Astrocyte of the hippocampus (primary cell): Measurements from ENCODE around the gene PDHA1.

Experiments used
- DNase-seq: peaks from one replicate; pipeline ENCODE4 v3.0.0; 2011; ENCODE audit warnings: low read depth, low spot score

Gene PDHA1

DNA sequence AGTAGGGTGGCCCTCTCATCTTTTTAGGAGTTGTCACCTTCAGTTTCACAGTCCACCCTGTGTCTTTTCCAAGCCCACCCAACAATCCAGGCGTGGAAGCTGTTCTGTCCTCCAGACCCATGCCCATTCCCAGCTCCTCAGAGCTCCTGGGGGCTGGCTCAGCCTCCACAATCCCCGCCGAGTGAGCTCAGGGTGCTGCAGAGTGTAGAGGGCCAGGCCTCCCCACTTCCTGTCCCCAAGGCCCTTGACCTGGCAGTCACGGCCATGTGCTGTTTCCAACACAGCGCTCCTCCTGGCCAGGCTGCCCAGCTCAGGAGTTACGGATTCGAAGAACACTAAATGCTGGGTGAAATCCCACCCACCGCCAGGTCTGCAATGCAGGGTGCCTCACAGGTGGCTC, 31.8 kb downstream of the PDHA1 start:
- no peak for DNase-seq

DNA sequence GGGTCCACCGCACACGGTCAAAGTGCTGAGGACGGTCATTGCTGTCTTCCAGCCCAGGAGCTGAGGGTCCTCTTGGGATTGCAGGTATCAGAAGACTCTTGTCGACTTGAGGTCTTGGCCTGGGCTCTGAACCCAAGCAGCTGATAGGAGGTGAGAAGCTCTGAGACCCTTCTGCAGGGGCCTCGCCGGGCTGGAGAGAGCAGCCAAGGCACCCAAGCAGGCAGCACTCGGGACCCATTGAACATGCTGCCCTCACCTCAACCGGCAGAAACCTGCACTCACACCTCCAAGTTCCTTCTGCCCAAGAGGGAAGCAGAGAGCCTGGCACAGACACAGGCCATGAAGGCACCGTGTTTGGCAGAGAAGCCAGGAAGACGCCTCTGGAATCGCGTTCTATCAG, 34.1 kb downstream of the PDHA1 start:
- DNase-seq: no peak

DNA sequence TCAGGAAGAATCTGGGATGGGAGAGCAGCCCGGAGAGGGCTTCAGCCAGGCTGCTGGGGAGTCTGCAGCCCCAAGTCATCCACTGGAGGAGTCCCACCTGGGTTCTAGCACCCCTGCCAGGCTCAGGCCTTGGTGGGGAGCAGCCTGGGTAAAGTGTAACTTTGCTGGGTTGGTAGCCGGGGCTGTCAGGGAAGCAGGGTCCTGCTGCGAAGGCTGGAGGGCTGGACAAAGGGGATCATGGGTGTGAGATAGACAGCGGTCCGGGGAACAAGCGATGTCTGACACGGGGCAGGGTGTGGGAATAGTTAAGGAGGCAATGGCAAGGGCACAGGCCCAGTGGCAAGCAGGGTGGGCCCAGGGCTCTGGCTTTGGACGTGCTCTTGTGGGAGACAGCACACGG, 37.6 kb downstream of the PDHA1 start:
- no peak for DNase-seq

DNA sequence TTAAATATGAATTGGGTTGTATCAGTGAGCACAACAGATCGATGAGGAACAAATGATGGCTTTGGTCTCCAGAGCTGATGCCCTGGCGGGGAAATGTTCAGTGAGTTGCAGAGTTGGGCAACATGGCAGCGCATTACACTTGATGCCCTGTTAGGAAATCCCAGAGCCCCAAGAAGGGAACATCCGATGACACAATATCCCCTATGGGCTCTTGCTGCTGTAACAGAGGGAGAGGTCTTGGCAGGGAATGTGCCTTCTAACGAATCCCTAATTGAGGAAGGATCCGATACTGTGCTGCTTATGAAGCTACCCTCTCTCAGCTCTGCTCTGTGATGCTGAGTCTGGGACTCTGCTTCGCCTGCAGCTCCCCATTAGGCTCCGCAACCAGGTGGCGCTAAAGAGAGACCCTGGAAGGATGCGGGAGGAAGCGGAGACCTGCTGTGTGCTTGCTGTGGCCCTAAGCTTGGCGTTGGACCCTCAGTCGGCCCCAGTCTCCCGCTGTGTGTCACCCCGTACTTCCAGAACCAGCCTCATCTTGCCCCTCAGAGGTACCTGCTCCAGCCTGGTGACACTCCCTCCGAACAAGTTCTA, 38.9 kb downstream of the PDHA1 start:
- peak; percentile 48 for DNase-seq

DNA sequence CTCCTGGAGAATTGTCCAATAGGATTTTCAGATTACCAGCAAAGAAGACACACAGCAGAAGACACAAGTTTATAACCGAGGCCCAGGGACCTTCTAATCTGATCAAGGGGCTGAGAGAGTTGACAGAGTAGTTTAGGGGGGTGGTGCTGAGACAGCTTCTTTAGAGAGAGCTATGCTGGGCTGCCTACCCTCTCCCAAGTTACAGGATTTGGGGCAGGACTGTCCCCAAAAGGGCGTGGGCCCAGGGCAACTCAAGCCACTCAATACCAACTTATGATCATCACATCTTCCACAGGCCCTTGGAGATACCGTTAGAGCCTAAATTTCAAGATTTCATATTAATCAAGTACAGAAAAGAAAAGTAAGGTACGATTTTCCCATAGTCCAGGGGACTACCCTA, 43.0 kb downstream of the PDHA1 start:
- DNase-seq: no peak

DNA sequence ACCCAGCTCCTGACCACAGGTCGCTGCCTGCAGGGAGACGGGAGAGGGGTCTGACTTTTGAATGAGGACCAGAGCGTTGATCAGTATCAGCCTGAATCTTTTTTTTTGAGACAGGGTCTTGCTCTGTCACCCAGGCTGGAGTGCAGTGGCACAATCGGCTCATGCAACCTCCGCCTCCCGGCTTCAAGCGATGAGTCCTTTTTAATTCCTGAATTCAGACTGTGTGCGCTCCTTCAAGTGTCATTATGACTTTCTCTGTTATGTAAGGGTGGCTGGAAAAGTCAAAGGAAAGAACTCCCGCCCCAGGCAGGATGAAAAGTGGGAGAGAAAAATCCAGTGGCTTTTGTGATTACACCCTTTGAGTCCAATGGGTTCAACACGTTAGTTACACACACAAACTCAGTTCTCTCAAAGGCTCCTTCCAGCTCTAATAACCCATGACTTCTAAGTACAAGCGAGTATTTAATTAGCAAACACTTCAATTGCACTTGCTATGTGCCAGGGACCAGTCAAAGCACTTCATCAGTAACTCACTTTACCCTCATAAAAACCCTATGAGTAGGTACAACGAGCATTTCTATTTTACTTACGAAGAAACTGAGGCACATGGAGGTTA, 44.4 kb downstream of the PDHA1 start:
- no peak for DNase-seq

DNA sequence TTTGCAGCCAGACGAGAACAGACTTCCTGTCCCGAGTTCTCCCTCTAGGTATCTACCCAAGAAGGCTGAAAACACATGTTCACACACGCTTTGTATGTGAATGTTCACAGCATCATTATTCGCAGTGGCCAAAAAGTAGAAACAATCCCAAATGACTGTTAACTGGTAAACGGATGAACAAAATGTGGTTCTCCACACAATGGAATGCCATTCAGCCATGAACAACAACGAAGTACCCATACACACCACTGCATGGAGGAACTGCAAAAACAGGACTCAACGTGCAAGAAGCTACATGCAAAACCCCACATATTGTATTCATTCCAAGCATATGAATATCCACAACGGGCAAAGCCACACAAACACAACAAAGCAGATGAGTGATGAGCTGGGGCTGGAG, 45.0 kb downstream of the PDHA1 start:
- DNase-seq: no peak

DNA sequence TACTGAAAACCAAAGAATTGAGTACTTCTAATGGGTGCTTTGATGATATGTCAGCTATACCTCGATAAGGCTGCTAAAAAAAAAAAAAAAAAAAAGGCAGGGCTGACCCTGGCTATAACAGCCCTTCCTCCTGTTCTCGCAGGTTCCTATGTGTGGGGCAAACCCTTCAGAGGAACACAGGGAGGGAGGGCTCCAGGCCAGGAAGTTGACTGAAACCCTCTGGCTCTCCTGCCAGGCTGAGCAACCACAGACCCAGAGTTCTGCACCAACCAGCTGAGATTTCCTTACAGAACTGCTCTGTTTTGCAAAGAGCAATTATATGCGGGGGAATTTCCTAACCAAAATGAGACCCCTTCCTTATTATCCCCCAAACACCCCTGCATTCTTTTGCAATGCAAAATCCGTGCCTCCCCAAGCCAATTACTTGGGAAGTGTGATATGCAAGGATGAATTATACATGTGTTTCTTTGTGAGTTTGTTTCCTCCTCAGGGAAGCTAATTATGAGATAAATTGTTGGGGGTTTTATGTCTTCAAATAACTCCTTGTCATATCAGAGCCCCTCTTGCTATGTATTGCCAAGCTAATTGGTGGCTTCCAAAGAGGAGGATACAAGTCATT, 45.6 kb downstream of the PDHA1 start:
- DNase-seq: no peak

DNA sequence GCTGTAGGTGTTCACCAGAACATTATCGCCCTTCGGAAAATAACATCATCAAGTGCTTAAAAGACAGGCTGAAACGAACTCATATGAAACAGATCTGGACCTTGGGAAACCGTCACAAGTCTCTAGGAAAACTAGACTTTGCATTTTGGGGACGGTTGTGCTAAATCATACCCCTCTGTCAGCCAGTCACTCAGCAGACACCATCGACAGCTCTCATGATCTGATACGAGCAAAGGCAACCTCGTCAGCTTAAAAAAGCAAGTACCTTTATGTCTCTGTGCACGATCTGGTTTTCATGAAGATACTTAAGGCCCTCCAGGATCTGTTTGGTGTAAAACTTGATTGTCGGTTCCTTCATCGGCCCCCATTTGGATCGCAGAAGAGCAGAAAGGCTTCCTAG, 48.4 kb downstream of the PDHA1 start:
- no peak for DNase-seq

DNA sequence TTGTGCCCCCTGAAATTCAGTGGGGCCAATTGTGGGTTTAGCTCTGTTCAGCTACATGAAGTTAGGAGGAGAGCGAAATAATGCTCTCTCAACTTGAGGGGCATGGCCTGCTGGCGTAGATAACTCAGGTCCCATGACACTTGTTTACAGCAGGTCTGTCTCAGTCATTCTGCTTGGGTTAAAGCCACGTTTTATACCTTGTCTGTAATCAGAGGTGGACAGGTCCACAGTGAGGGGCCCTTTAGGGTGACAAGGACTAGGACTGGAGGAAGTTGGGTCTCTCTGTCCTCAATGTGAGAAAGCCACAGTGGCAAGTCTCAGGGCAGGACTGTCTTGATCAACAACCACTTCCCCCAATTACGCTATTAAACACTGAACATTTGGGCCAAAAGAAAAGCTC, 49.0 kb downstream of the PDHA1 start:
- no peak for DNase-seq

DNA sequence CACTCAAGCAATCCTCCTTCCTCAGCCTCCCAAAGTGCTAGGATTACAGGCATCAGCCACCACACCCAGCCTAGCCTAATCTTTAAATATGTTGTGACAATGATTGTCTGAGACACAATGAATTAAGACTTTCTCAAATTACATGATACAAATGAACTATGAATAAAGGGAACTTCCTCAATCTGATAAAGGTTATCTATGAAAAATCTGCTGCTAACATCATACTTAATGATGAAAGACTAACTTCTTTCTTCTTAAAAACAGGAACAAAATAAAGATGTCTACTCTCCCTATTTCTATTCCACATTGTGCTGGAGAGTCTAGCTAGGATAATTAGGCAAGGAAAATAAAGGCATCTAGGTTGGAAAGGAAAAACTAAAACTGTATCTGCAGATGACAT, 60.0 kb downstream of the PDHA1 start:
- no peak for DNase-seq

DNA sequence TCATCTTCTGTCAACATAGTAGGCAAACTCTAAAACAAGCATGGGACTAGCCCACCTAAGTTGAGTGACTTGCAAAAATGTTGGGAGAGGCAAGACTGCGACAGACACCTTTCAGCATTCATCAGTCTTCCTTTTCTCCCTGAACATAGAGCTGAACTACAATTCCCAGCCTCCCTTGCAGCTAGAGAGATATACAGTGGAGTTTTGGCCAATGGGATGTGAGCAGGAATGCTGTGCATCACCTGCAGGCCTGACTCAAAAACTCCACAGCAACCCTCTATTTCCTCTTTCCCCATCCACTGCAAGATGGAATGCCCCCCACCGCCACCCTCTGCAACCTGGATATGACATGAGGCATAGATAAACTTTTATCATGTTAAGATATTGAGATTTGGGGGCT, 66.5 kb downstream of the PDHA1 start:
- no peak for DNase-seq
